ENCODE measurements around the gene MYL3. TPM values are rescaled to one million over a fixed set of nuclear protein-coding genes. Genes with fewer than 3 reads are reported as not detected.
A peak's percentile ranks its signal among the peaks of the same experiment; 100 is the strongest.

The MYL3 gene
- total RNA-seq, 1 donor from 2014 or later, result not detected

- FAIRE-seq, result no peak
- TF ChIP-seq CTCF (IDR thresholded peaks at IDR 0.05; ENCODE audit: insufficient read depth, low read length, severe bottlenecking), result no peak
- no peak for DNase-seq (ENCODE audit: low read depth)
- H3K4me3 ChIP-seq (ENCODE audit: low read depth, low read length), result peak overlapping the region; percentile 20
- H3K36me3 ChIP-seq (ENCODE audit: control insufficient read depth, insufficient read depth, low read length), result no peaks in the 10 kb centered on the region
- H3K27me3 ChIP-seq (ENCODE audit: control insufficient read depth, insufficient read depth, low read length), result peaks cover 34% of the 10 kb centered on the region
Measured at GRCh38 chr3:46882377-46883053, 19.3 kb upstream of the MYL3 start.

- Histone ChIP-seq H3K4me3 (ENCODE audit: low read depth, low read length) (no peak overlapping the region), H3K27me3 (ENCODE audit: control insufficient read depth, insufficient read depth, low read length) (peaks cover 34% of the 10 kb centered on the region), H3K36me3 (ENCODE audit: control insufficient read depth, insufficient read depth, low read length) (no peaks in the 10 kb centered on the region)
- no peak for TF ChIP-seq CTCF (IDR thresholded peaks at IDR 0.05; ENCODE audit: insufficient read depth, low read length, severe bottlenecking)
- DNase-seq (ENCODE audit: low read depth) (no peak), FAIRE-seq (no peak)
Measured at GRCh38 chr3:46881596-46882376, 18.5 kb upstream of the MYL3 start.

- no peak for FAIRE-seq
- Histone ChIP-seq H3K4me3 (ENCODE audit: low read depth, low read length) (no peak overlapping the region), H3K27me3 (ENCODE audit: control insufficient read depth, insufficient read depth, low read length) (peaks cover 33% of the 10 kb centered on the region), H3K36me3 (ENCODE audit: control insufficient read depth, insufficient read depth, low read length) (no peaks in the 10 kb centered on the region)
- TF ChIP-seq CTCF (IDR thresholded peaks at IDR 0.05; ENCODE audit: insufficient read depth, low read length, severe bottlenecking), result no peak
- no peak for DNase-seq (ENCODE audit: low read depth)
Measured at GRCh38 chr3:46880884-46881595, 17.8 kb upstream of the MYL3 start.

GRCh38 chr3:46878781-46879436 is 15.7 kb upstream of the MYL3 start:
- peak; percentile 2 for TF ChIP-seq CTCF (IDR thresholded peaks at IDR 0.05; ENCODE audit: insufficient read depth, low read length, severe bottlenecking)
- no peak overlapping the region for H3K4me3 ChIP-seq (ENCODE audit: low read depth, low read length)
- FAIRE-seq (peak; percentile 28), DNase-seq (ENCODE audit: low read depth) (no peak)
- H3K27me3 ChIP-seq (ENCODE audit: control insufficient read depth, insufficient read depth, low read length), result peaks cover 23% of the 10 kb centered on the region
- no peaks in the 10 kb centered on the region for H3K36me3 ChIP-seq (ENCODE audit: control insufficient read depth, insufficient read depth, low read length)

GRCh38 chr3:46877406-46878125 is 14.3 kb upstream of the MYL3 start, which contains the start of gene PTH1R:
Gene PTH1R, plus strand, starts transcription at chr3:46877721. Its CDS starts 5,839 bp downstream, at chr3:46883560.
- no peak within 1 kb of the TSS for H3K4me3 ChIP-seq (ENCODE audit: low read depth, low read length)
- no peaks in the 10 kb centered on the region for H3K36me3 ChIP-seq (ENCODE audit: control insufficient read depth, insufficient read depth, low read length)
- DNase-seq (ENCODE audit: low read depth) (no peak), FAIRE-seq (peak; percentile 60)
- peaks cover 19% of the 10 kb centered on the region for H3K27me3 ChIP-seq (ENCODE audit: control insufficient read depth, insufficient read depth, low read length)
- TF ChIP-seq CTCF (IDR thresholded peaks at IDR 0.05; ENCODE audit: insufficient read depth, low read length, severe bottlenecking), result no peak

Data from bronchial epithelial cell (primary cell).